ENCODE results near the gene C17orf114.

The C17orf114 gene

GRCh38 chr17:4822835-4823234 is 20.7 kb upstream of the C17orf114 start:
- Histone ChIP-seq H4K20me1 (ENCODE audit: insufficient read depth, low read length) (no peaks in the 10 kb centered on the region), H3K27me3 (ENCODE audit: low read depth, low read length) (no peaks in the 10 kb centered on the region), H2AFZ (ENCODE audit: low read depth, low read length) (no peak overlapping the region), H3K4me1 (ENCODE audit: low read length) (no peaks in the 10 kb centered on the region), H3K27ac (ENCODE audit: low read length) (no peak overlapping the region), H3K9me3 (ENCODE audit: insufficient read depth, low read length) (no peaks in the 10 kb centered on the region), H3K4me2 (ENCODE audit: low read length) (no peak overlapping the region), H3K9ac (ENCODE audit: low read length) (no peak overlapping the region), H3K4me3 (ENCODE audit: low read length) (no peak overlapping the region), H3K79me2 (ENCODE audit: low read length) (no peaks in the 10 kb centered on the region), H3K36me3 (replicated peaks; ENCODE audit: low read depth, low read length) (no peaks in the 10 kb centered on the region)
- TF ChIP-seq CTCF (IDR thresholded peaks at IDR 0.05; ENCODE audit: low read depth, low read length) (no peak), EZH2phosphoT487 (IDR thresholded peaks at IDR 0.05; ENCODE audit: low read depth) (no peak)

- TF ChIP-seq EZH2phosphoT487 (IDR thresholded peaks at IDR 0.05; ENCODE audit: low read depth) (no peak), CTCF (IDR thresholded peaks at IDR 0.05; ENCODE audit: low read depth, low read length) (no peak)
- no peak overlapping the region for H3K4me2 ChIP-seq (ENCODE audit: low read length)
- H3K9ac ChIP-seq (ENCODE audit: low read length) = no peak overlapping the region
- no peaks in the 10 kb centered on the region for H3K79me2 ChIP-seq (ENCODE audit: low read length)
- H3K4me3 ChIP-seq (ENCODE audit: low read length) = no peak overlapping the region
- no peaks in the 10 kb centered on the region for H3K27me3 ChIP-seq (ENCODE audit: low read depth, low read length)
- H3K4me1 ChIP-seq (ENCODE audit: low read length) = no peaks in the 10 kb centered on the region
- no peaks in the 10 kb centered on the region for H3K9me3 ChIP-seq (ENCODE audit: insufficient read depth, low read length)
- H2AFZ ChIP-seq (ENCODE audit: low read depth, low read length) = no peak overlapping the region
- H3K27ac ChIP-seq (ENCODE audit: low read length) = no peak overlapping the region
- no peaks in the 10 kb centered on the region for H4K20me1 ChIP-seq (ENCODE audit: insufficient read depth, low read length)
- no peaks in the 10 kb centered on the region for H3K36me3 ChIP-seq (replicated peaks; ENCODE audit: low read depth, low read length)
Measured at GRCh38 chr17:4818276-4818675, 16.1 kb upstream of the C17orf114 start.

GRCh38 chr17:4816826-4817225 is 14.7 kb upstream of the C17orf114 start:
- H3K36me3 ChIP-seq (replicated peaks; ENCODE audit: low read depth, low read length) = no peaks in the 10 kb centered on the region
- H3K4me1 ChIP-seq (ENCODE audit: low read length) = no peaks in the 10 kb centered on the region
- TF ChIP-seq CTCF (IDR thresholded peaks at IDR 0.05; ENCODE audit: low read depth, low read length) = no peak
- TF ChIP-seq EZH2phosphoT487 (IDR thresholded peaks at IDR 0.05; ENCODE audit: low read depth) = no peak
- no peak overlapping the region for H3K27ac ChIP-seq (ENCODE audit: low read length)
- no peak overlapping the region for H3K9ac ChIP-seq (ENCODE audit: low read length)
- no peak overlapping the region for H2AFZ ChIP-seq (ENCODE audit: low read depth, low read length)
- no peak overlapping the region for H3K4me3 ChIP-seq (ENCODE audit: low read length)
- no peaks in the 10 kb centered on the region for H4K20me1 ChIP-seq (ENCODE audit: insufficient read depth, low read length)
- H3K4me2 ChIP-seq (ENCODE audit: low read length) = no peak overlapping the region
- no peaks in the 10 kb centered on the region for H3K27me3 ChIP-seq (ENCODE audit: low read depth, low read length)
- H3K79me2 ChIP-seq (ENCODE audit: low read length) = no peaks in the 10 kb centered on the region
- H3K9me3 ChIP-seq (ENCODE audit: insufficient read depth, low read length) = no peaks in the 10 kb centered on the region

GRCh38 chr17:4815043-4815675 is 13.0 kb upstream of the C17orf114 start:
- Histone ChIP-seq H3K9me3 (ENCODE audit: insufficient read depth, low read length) (no peaks in the 10 kb centered on the region), H3K27me3 (ENCODE audit: low read depth, low read length) (no peaks in the 10 kb centered on the region), H3K79me2 (ENCODE audit: low read length) (no peaks in the 10 kb centered on the region), H3K27ac (ENCODE audit: low read length) (no peak overlapping the region), H3K4me1 (ENCODE audit: low read length) (no peaks in the 10 kb centered on the region), H3K9ac (ENCODE audit: low read length) (no peak overlapping the region), H3K36me3 (replicated peaks; ENCODE audit: low read depth, low read length) (no peaks in the 10 kb centered on the region), H4K20me1 (ENCODE audit: insufficient read depth, low read length) (no peaks in the 10 kb centered on the region), H3K4me3 (ENCODE audit: low read length) (no peak overlapping the region), H2AFZ (ENCODE audit: low read depth, low read length) (no peak overlapping the region), H3K4me2 (ENCODE audit: low read length) (no peak overlapping the region)
- TF ChIP-seq CTCF (IDR thresholded peaks at IDR 0.05; ENCODE audit: low read depth, low read length) = no peak
- no peak for TF ChIP-seq EZH2phosphoT487 (IDR thresholded peaks at IDR 0.05; ENCODE audit: low read depth)
